K562 (cell line): ENCODE results near the gene IDS. TPM values are rescaled to one million over a fixed set of nuclear protein-coding genes. Genes with fewer than 3 reads are reported as not detected.

Source experiments
- ARID2 ChIP-seq: fragments of 450-650 bp; IDR thresholded peaks from 2 replicates; pipeline ENCODE4 v1.6.1; 2017; ENCODE audit warnings: antibody characterized with exemption, mild to moderate bottlenecking
- ATF7 ChIP-seq: fragments of 450-650 bp; IDR thresholded peaks from 2 replicates; pipeline ENCODE4 v1.7.1; 2014; ENCODE audit warnings: mild to moderate bottlenecking, moderate library complexity
- CREBBP ChIP-seq: IDR thresholded peaks from one replicate; pipeline ENCODE4 v1.6.1; 2012; ENCODE audit warnings: low read depth, mild to moderate bottlenecking, control low read depth, inconsistent platforms, low read length
- EGR1 ChIP-seq: fragments of 450-650 bp; conservative IDR thresholded peaks from 2 replicates; pipeline ENCODE4 v1.6.1; 2017; ENCODE audit warnings: mild to moderate bottlenecking
- ETV6 ChIP-seq, 3 experiments: fragments of 150-350 bp in 1 of 3; sonication (generic) in 1 of 3; formaldehyde crosslinking in 1 of 3; IDR thresholded peaks; 2 replicates each; pipeline versions ENCODE4 v1.6.1 to v1.8.0; 2014 to 2022; ENCODE audit warnings: borderline replicate concordance in 2 of 3, low read depth in 2 of 3, antibody characterized with exemption in 1 of 3, low read length in 1 of 3, mild to moderate bottlenecking in 1 of 3, missing genetic modification reagents in 1 of 3
- FOXM1 ChIP-seq, 2 experiments: fragments of 450-650 bp in 1 of 2; sonication (generic) in 1 of 2; formaldehyde crosslinking in 1 of 2; IDR thresholded peaks; 2 replicates each; pipeline versions ENCODE4 v1.6.1 to v1.9.0; 2017 to 2022; ENCODE audit warnings: low read depth in 2 of 2, mild to moderate bottlenecking in 2 of 2, missing genetic modification reagents in 1 of 2, moderate library complexity in 1 of 2
- GTF2E2 ChIP-seq: fragments of 200-800 bp; sonication (Bioruptor generic); IDR thresholded peaks from 2 replicates; pipeline ENCODE4 v1.6.1; 2016; ENCODE audit warnings: missing genetic modification characterization, missing compliant biosample characterization
- IRF1 ChIP-seq: sonication (generic); formaldehyde crosslinking; IDR thresholded peaks from 2 replicates; pipeline ENCODE4 v1.8.0; 2022; ENCODE audit warnings: missing genetic modification reagents, mild to moderate bottlenecking, borderline replicate concordance
- KLF13 ChIP-seq: fragments of 450-650 bp; IDR thresholded peaks from 2 replicates; pipeline ENCODE4 v1.6.1; 2016; ENCODE audit warnings: missing genetic modification characterization, low read depth, mild to moderate bottlenecking, missing compliant biosample characterization, moderate library complexity, borderline replicate concordance
- MCM5 ChIP-seq: fragments of 450-650 bp; IDR thresholded peaks from 2 replicates; pipeline ENCODE4 v1.6.1; 2016; ENCODE audit warnings: low read depth
- PHB ChIP-seq: fragments of 250-450 bp; sonication (Bioruptor Pico); IDR thresholded peaks from 2 replicates; pipeline ENCODE4 v1.5.0; 2021
- POLR2AphosphoS2 ChIP-seq: IDR thresholded peaks from 2 replicates; pipeline ENCODE4 v1.6.1; 2012; ENCODE audit warnings: low read length, improper control_type of control experiment
- RBM34 ChIP-seq: fragments of 200-400 bp; formaldehyde crosslinking; IDR thresholded peaks from 2 replicates; pipeline ENCODE4 v1.6.1; 2018; ENCODE audit warnings: low read length, borderline replicate concordance; ENCODE audit not compliant: insufficient read depth
- RUNX1 ChIP-seq: sonication (generic); IDR thresholded peaks from 2 replicates; pipeline ENCODE4 v1.6.1; 2016; ENCODE audit warnings: antibody characterized with exemption, low read depth
- TAF9B ChIP-seq: fragments of 450-650 bp; IDR thresholded peaks from 2 replicates; pipeline ENCODE4 v1.6.1; 2018; ENCODE audit warnings: mild to moderate bottlenecking; ENCODE audit not compliant: partially characterized antibody
- TRIM24 ChIP-seq, 2 experiments: fragments of 450-650 bp; IDR thresholded peaks; 2 replicates each; pipeline ENCODE4 v1.6.1; 2016
- ZFP1 ChIP-seq: fragments of 450-650 bp; formaldehyde crosslinking; IDR thresholded peaks from 2 replicates; pipeline ENCODE4 v1.4.0; 2020; ENCODE audit warnings: mild to moderate bottlenecking, mixed read lengths
- ZKSCAN8 ChIP-seq: fragments of 200-800 bp; sonication (Bioruptor generic); IDR thresholded peaks from 2 replicates; pipeline ENCODE4 v1.6.1; 2016; ENCODE audit warnings: missing genetic modification characterization, missing compliant biosample characterization
- ZNF282 ChIP-seq: sonication (generic); formaldehyde crosslinking; IDR thresholded peaks from 2 replicates; pipeline ENCODE4 v1.8.1; 2023; ENCODE audit warnings: missing genetic modification reagents
- ZNF449 ChIP-seq: fragments of 250-450 bp; sonication (Bioruptor Pico); IDR thresholded peaks from 2 replicates; pipeline ENCODE4 v1.8.0; 2022; ENCODE audit warnings: moderate library complexity, mild to moderate bottlenecking, inconsistent platforms
- ZNF644 ChIP-seq: fragments of 200-800 bp; sonication (Bioruptor generic); IDR thresholded peaks from 2 replicates; pipeline ENCODE4 v1.6.1; 2016; ENCODE audit warnings: low read depth, missing genetic modification characterization, missing compliant biosample characterization
- polyA plus RNA-seq, 8 experiments: library from polyadenylated mRNA; depleted of rRNA in 4 of 8; stranded (reverse) in 5 of 8; unstranded in 3 of 8; fragments of >200 nt; fragmentation: Nextera tagmentation in 2 of 8; fragmentation: Illumina TruSeq in 1 of 8; extraction: Ambion mirVana in 2 of 8; extraction: Trizol in 1 of 8; gene quantifications; 2 replicates each; pipeline versions ENCODE4 v1.2.1 to v1.2.3, GENCODE V29; 2011 to 2014; ENCODE audit warnings: inconsistent platforms in 1 of 8, missing spikeins in 1 of 8
- total RNA-seq, 7 experiments: library from RNA; depleted of rRNA in 6 of 7; stranded (reverse); fragments of >200 nt in 6 of 7; fragmentation: Illumina TruSeq in 2 of 7; extraction: Trizol in 2 of 7; gene quantifications; 2 replicates each; pipeline versions ENCODE4 v1.2.1 to v1.2.3, GENCODE V29; 2011 to 2021; ENCODE audit warnings: low replicate concordance in 1 of 7
- TF ChIP-seq, protein P1 (sequence below): fragments of 450-650 bp; conservative IDR thresholded peaks from 2 replicates; pipeline ENCODE4 v1.6.1; 2016; ENCODE audit warnings: missing genetic modification characterization, low read depth, mild to moderate bottlenecking, control low read depth, missing compliant biosample characterization
- TF ChIP-seq, protein P2 (sequence below): fragments of 250-450 bp; sonication (Bioruptor Pico); IDR thresholded peaks from 2 replicates; pipeline ENCODE4 v1.5.0; 2020; ENCODE audit warnings: mild to moderate bottlenecking

Gene IDS
- total and polyA plus RNA-seq, 9 of the 15 experiments (the other 6 are each of a cell fraction or from before 2014, with no cell fraction given): 2.0 to 18.6 (median 8.6) TPM

DNA sequence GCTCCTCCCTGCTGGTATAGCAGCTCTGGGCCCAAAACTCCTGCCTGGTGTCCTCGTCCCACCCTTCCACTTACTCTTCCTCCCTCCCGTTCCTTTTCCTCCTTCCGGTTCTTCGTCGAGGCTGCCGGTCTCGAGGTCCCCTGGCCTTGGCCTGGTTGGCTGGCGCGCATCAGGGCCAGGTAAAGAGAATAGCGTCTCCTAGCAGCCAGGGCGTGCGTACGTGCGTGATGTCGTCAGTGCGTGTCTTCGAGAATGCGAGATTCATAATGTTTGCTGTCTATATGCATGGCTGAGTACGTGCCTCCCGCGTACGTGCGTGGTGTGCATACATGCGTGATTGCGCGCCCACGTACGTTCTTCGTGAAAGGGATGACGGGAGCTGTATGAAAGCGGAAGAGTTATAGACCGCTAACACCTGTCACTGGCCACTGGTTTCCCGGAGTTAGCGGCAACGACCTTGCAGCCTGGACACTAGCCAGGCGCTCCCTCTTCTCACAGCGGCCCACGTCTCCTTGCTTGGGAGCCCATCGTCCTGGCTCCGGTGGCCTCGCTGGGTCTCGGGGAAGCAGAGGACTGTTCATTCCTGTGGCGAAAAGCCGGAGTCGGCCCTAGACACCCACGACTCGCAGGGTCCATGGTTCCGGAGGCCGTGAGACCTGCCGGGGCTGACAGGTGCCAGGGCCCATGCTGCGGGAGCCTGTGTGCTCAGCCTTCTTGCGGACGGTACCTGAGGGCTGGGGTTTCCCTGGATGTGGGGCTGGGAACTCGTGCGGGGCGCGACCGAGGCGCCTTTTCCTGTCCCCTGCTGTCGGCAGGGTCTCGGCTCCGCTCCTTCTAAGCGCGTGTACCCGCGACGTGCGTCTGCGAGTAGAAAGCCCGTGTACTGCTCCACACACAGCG lies 35.8 kb upstream of the IDS start, which contains the start of gene EOLA1 (continued):
- TF ChIP-seq ZFP1 (CRISPR knock-in tag) (no peak), IRF1 (CRISPR knock-in tag) (no peak), FOXM1 (IDR thresholded peaks at IDR 0.05; ENCODE audit: low read depth) (no peak), FOXM1 (CRISPR knock-in tag; IDR thresholded peaks at IDR 0.05; ENCODE audit: low read depth) (no peak), PHB (CRISPR knock-in tag) (no peak), ZNF644 (tag) (no peak), ZNF449 (no peak), RUNX1 (no peak), TRIM24 (IDR thresholded peaks at IDR 0.05) (no peak), GTF2E2 (tag) (no peak), RBM34 (no peak), CREBBP (no peak), ETV6 (IDR thresholded peaks at IDR 0.05; ENCODE audit: borderline replicate concordance in 1 of 2, low read depth in 2 of 2, low read length in 1 of 2) (no peak), ETV6 (CRISPR knock-in tag; IDR thresholded peaks at IDR 0.05; ENCODE audit: borderline replicate concordance) (no peak), POLR2AphosphoS2 (no peak), KLF13 (tag) (no peak), ARID2 (no peak), EGR1 (peak; percentile 98), ZKSCAN8 (no peak), TAF9B (no peak), ATF7 (peak; percentile 92), ZNF282 (no peak), MCM5 (no peak)
- TF ChIP-seq, protein P1, sequence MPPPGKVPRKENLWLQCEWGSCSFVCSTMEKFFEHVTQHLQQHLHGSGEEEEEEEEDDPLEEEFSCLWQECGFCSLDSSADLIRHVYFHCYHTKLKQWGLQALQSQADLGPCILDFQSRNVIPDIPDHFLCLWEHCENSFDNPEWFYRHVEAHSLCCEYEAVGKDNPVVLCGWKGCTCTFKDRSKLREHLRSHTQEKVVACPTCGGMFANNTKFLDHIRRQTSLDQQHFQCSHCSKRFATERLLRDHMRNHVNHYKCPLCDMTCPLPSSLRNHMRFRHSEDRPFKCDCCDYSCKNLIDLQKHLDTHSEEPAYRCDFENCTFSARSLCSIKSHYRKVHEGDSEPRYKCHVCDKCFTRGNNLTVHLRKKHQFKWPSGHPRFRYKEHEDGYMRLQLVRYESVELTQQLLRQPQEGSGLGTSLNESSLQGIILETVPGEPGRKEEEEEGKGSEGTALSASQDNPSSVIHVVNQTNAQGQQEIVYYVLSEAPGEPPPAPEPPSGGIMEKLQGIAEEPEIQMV (tag): no peak
- TF ChIP-seq, protein P2, sequence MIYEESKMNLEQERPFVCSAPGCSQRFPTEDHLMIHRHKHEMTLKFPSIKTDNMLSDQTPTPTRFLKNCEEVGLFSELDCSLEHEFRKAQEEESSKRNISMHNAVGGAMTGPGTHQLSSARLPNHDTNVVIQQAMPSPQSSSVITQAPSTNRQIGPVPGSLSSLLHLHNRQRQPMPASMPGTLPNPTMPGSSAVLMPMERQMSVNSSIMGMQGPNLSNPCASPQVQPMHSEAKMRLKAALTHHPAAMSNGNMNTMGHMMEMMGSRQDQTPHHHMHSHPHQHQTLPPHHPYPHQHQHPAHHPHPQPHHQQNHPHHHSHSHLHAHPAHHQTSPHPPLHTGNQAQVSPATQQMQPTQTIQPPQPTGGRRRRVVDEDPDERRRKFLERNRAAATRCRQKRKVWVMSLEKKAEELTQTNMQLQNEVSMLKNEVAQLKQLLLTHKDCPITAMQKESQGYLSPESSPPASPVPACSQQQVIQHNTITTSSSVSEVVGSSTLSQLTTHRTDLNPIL (CRISPR knock-in tag): no peak
